CD14-positive monocyte (primary cell): ENCODE results near the gene ATP11A. TPM values are rescaled to one million over a fixed set of nuclear protein-coding genes. Genes with fewer than 3 reads are reported as not detected.

Experiments used
- DNase-seq, 3 donors: peaks; one replicate each; pipeline ENCODE4 v3.0.0-alpha.2; 2011 to 2022
- H2AFZ ChIP-seq: 2 replicates; pipeline ENCODE4 v1.6.0; 2012; ENCODE audit warnings: mild to moderate bottlenecking, low read depth, low read length, inconsistent platforms; ENCODE audit not compliant: insufficient read depth, poor library complexity, severe bottlenecking
- H3K27ac ChIP-seq, 2 donors: 1 replicate in 1 of 2; 2 replicates in 1 of 2; pipeline ENCODE4 v1.5.1; 2012 to 2013; ENCODE audit warnings: low read length in 2 of 2, control low read depth in 1 of 2, inconsistent platforms in 1 of 2, low read depth in 1 of 2, mild to moderate bottlenecking in 1 of 2
- H3K27me3 ChIP-seq, 2 donors: one replicate each; pipeline versions ENCODE4 v1.6.0 to v1.6.1; 2011 to 2013; ENCODE audit warnings: low read length in 2 of 2; ENCODE audit not compliant: control insufficient read depth in 2 of 2, insufficient read depth in 2 of 2
- H3K36me3 ChIP-seq, 2 donors: replicated peaks in 1 of 2; 1 replicate in 1 of 2; 2 replicates in 1 of 2; pipeline versions ENCODE4 v1.5.1 to v1.6.1; 2012 to 2013; ENCODE audit warnings: low read length in 2 of 2, control low read depth in 1 of 2, inconsistent platforms in 1 of 2, mild to moderate bottlenecking in 1 of 2; ENCODE audit not compliant: insufficient read depth in 2 of 2, control insufficient read depth in 1 of 2
- H3K4me1 ChIP-seq, 2 donors: 1 replicate in 1 of 2; 2 replicates in 1 of 2; pipeline versions ENCODE4 v1.5.1 to v1.6.1; 2012 to 2013; ENCODE audit warnings: low read length in 2 of 2, control low read depth in 1 of 2, inconsistent platforms in 1 of 2, mild to moderate bottlenecking in 1 of 2, moderate library complexity in 1 of 2; ENCODE audit not compliant: insufficient read depth in 2 of 2, control insufficient read depth in 1 of 2
- H3K4me2 ChIP-seq: replicated peaks from 2 replicates; pipeline ENCODE3; 2012; ENCODE audit warnings: low read length, moderate library complexity, mild to moderate bottlenecking; ENCODE audit not compliant: poor library complexity, severe bottlenecking; ENCODE audit errors: extremely low read depth
- H3K4me3 ChIP-seq, 3 experiments: fragments of 200-600 bp in 1 of 3; sonication (generic) in 1 of 3; replicated peaks in 1 of 3; 1 replicate in 2 of 3; 2 replicates in 1 of 3; pipeline ENCODE4 v1.5.1; 2011 to 2013; ENCODE audit warnings: low read length in 3 of 3, mild to moderate bottlenecking in 3 of 3, control low read depth in 2 of 3, low read depth in 2 of 3, inconsistent platforms in 1 of 3, moderate library complexity in 1 of 3
- H3K79me2 ChIP-seq: 2 replicates; pipeline ENCODE4 v1.6.0; 2012; ENCODE audit warnings: mild to moderate bottlenecking, control low read depth, inconsistent platforms, low read length, moderate library complexity; ENCODE audit not compliant: insufficient read depth
- H3K9ac ChIP-seq: 2 replicates; pipeline ENCODE4 v1.6.0; 2017; ENCODE audit warnings: low read length, mild to moderate bottlenecking; ENCODE audit not compliant: insufficient read depth, poor library complexity, severe bottlenecking
- H3K9me3 ChIP-seq, 2 donors: replicated peaks in 1 of 2; 1 replicate in 1 of 2; 2 replicates in 1 of 2; pipeline versions ENCODE4 v1.5.1 to v1.6.1; 2012 to 2013; ENCODE audit warnings: low read length in 2 of 2, control low read depth in 1 of 2; ENCODE audit not compliant: control insufficient read depth in 1 of 2, insufficient read depth in 1 of 2
- H4K20me1 ChIP-seq: 2 replicates; pipeline ENCODE4 v1.6.0; 2012; ENCODE audit warnings: mild to moderate bottlenecking, low read length, control low read depth, moderate library complexity; ENCODE audit not compliant: insufficient read depth
- H3K27ac Mint-ChIP-seq, 7 donors: one replicate each; pipeline ENCODE4 v1.8.0; 2020; ENCODE audit warnings: mild to moderate bottlenecking in 7 of 7, mixed read lengths in 7 of 7, moderate library complexity in 6 of 7, inconsistent platforms in 2 of 7
- H3K27me3 Mint-ChIP-seq, 3 donors: one replicate each; pipeline ENCODE4 v1.8.0; 2021 to 2022; ENCODE audit warnings: low read depth in 3 of 3, mild to moderate bottlenecking in 3 of 3, mixed read lengths in 3 of 3, moderate library complexity in 3 of 3, inconsistent platforms in 1 of 3
- H3K36me3 Mint-ChIP-seq, 2 donors: one replicate each; pipeline ENCODE4 v1.8.0; 2020; ENCODE audit warnings: mixed read lengths in 2 of 2, inconsistent platforms in 1 of 2, mild to moderate bottlenecking in 1 of 2
- H3K4me1 Mint-ChIP-seq: one replicate; pipeline ENCODE4 v1.8.0; 2020; ENCODE audit warnings: mild to moderate bottlenecking, mixed read lengths
- H3K4me3 Mint-ChIP-seq, 2 donors: one replicate each; pipeline ENCODE4 v1.8.0; 2020; ENCODE audit warnings: mild to moderate bottlenecking in 2 of 2, mixed read lengths in 2 of 2, moderate library complexity in 1 of 2
- H3K9me3 Mint-ChIP-seq, 7 donors: one replicate each; pipeline ENCODE4 v1.8.0; 2020 to 2022; ENCODE audit warnings: mixed read lengths in 7 of 7, mild to moderate bottlenecking in 6 of 7, moderate library complexity in 6 of 7, inconsistent platforms in 2 of 7
- CTCF ChIP-seq: fragments of 200-600 bp; IDR thresholded peaks from one replicate; pipeline ENCODE4 v1.8.0; 2022; ENCODE audit warnings: antibody characterized with exemption, mild to moderate bottlenecking
- WGBS: methylation state at CpG from one replicate; pipeline ENCODE4 v1.1.5; 2013; ENCODE audit warnings: missing lambda C conversion rate; ENCODE audit not compliant: insufficient coverage; 5-methylcytosine and 5-hydroxymethylcytosine counted together
- intact Hi-C, 2 donors: fragments of 100-400 bp; cut with micrococcal nuclease; formaldehyde crosslinking; loops; one replicate each; pipeline versions ENCODE4 v1.15.0 to v1.15.1; 2023
- polyA plus RNA-seq, 3 donors: library from polyadenylated mRNA; depleted of rRNA in 1 of 3; unstranded in 2 of 3; stranded (reverse) in 1 of 3; fragments of 300-500 nt in 2 of 3; fragments of >200 nt in 1 of 3; fragmentation: Illumina TruSeq in 2 of 3; gene quantifications; 1 replicate in 2 of 3; 2 replicates in 1 of 3; pipeline ENCODE4 v1.2.3, GENCODE V29; 2012 to 2021

Gene ATP11A
- polyA plus RNA-seq, 3 donors, result 7.2 to 45.4 (median 7.6) TPM

- H3K27me3 ChIP-seq, result peaks cover 16 to 33% of the 10 kb centered on the region in 2 donors
- H2AFZ ChIP-seq, result peak overlapping the region; percentile 30
- no peak for DNase-seq
- H3K27ac Mint-ChIP-seq, result no peak overlapping the region
- H3K36me3 ChIP-seq, result no peaks in the 10 kb centered on the region
- H3K27ac ChIP-seq, result no peak overlapping the region
- no peaks in the 10 kb centered on the region for H3K36me3 Mint-ChIP-seq
- H3K4me3 ChIP-seq, result peak overlapping the region in 1 of 3 experiments; percentile 50
- H3K79me2 ChIP-seq, result no peaks in the 10 kb centered on the region
- H3K4me2 ChIP-seq, result peak overlapping the region; percentile 64
- H3K4me1 ChIP-seq, result peaks cover 21 to 26% of the 10 kb centered on the region in 2 donors
- no peaks in the 10 kb centered on the region for H4K20me1 ChIP-seq
- H3K4me3 Mint-ChIP-seq, result peak overlapping the region; percentile 55 to 72
- H3K9me3 Mint-ChIP-seq, result peaks cover 0 to 2% (median 0%) of the 10 kb centered on the region in 7 donors
- H3K9ac ChIP-seq, result peak overlapping the region; percentile 5
- intact Hi-C loops, result no loop called here
- WGBS, result 3% methylated on average over 30 of the region's 36 CpGs
- H3K4me1 Mint-ChIP-seq, result peaks cover 12% of the 10 kb centered on the region
- H3K27me3 Mint-ChIP-seq, result peaks cover 33 to 50% (median 45%) of the 10 kb centered on the region in 3 donors
- TF ChIP-seq CTCF, result no peak
- H3K9me3 ChIP-seq, result peaks cover 0 to 8% of the 10 kb centered on the region in 2 donors
Measured at GRCh38 chr13:112894673-112895481, 205.0 kb downstream of the ATP11A start.

GRCh38 chr13:112895521-112896465 lies 206.0 kb downstream of the ATP11A start:
- no peaks in the 10 kb centered on the region for H4K20me1 ChIP-seq
- peaks cover 21 to 26% of the 10 kb centered on the region in 2 donors for H3K4me1 ChIP-seq
- no peaks in the 10 kb centered on the region for H3K36me3 ChIP-seq
- no peak for TF ChIP-seq CTCF
- Mint-ChIP-seq H3K36me3 (no peaks in the 10 kb centered on the region), H3K27ac (no peak overlapping the region), H3K4me3 (peak overlapping the region in 1 of 2 donors; percentile 72), H3K4me1 (peaks cover 12% of the 10 kb centered on the region), H3K9me3 (peaks cover 0 to 2% (median 0%) of the 10 kb centered on the region in 7 donors), H3K27me3 (peaks cover 31 to 51% (median 45%) of the 10 kb centered on the region in 3 donors)
- no peak overlapping the region for H3K4me2 ChIP-seq
- intact Hi-C loops, result no loop called here
- no peak for DNase-seq
- H2AFZ ChIP-seq, result no peak overlapping the region
- H3K9ac ChIP-seq, result no peak overlapping the region
- no peak overlapping the region for H3K27ac ChIP-seq
- H3K9me3 ChIP-seq, result peaks cover 0 to 8% of the 10 kb centered on the region in 2 donors
- H3K79me2 ChIP-seq, result no peaks in the 10 kb centered on the region
- 50% methylated on average over 15 of the region's 29 CpGs for WGBS
- peaks cover 16 to 33% of the 10 kb centered on the region in 2 donors for H3K27me3 ChIP-seq
- H3K4me3 ChIP-seq, result no peak overlapping the region
